OCI-LY3 (cell line): ENCODE data around the gene IFNA1.

Experiments used
- H2AFZ ChIP-seq: fragments of 200-600, 300-600 bp; shearing (Covaris generic); 2 replicates; pipeline ENCODE4 v1.6.0; 2014; ENCODE audit warnings: antibody characterized with exemption, low read depth, low read length
- H3K27ac ChIP-seq: fragments of 200-600, 300-600 bp; sonication (generic); 2 replicates; pipeline ENCODE4 v1.5.1; 2014; ENCODE audit warnings: mild to moderate bottlenecking, low read length, moderate library complexity, mixed read lengths
- H3K27me3 ChIP-seq: fragments of 200-600, 300-600 bp; sonication (generic); 2 replicates; pipeline ENCODE4 v1.6.1; 2014; ENCODE audit warnings: low read depth, low read length, mixed read lengths
- H3K36me3 ChIP-seq: fragments of 200-600, 300-600 bp; sonication (generic); replicated peaks from 2 replicates; pipeline ENCODE3; 2014; ENCODE audit warnings: low read depth, low read length, mixed read lengths
- H3K4me1 ChIP-seq: fragments of 300-600, 200-600 bp; sonication (generic); 2 replicates; pipeline ENCODE4 v1.6.1; 2014; ENCODE audit warnings: low read length, mixed read lengths
- H3K4me2 ChIP-seq: fragments of 200-600, 300-600 bp; sonication (generic); 2 replicates; pipeline ENCODE4 v1.6.1; 2014; ENCODE audit warnings: low read length, mixed read lengths
- H3K4me3 ChIP-seq: fragments of 300-600, 200-600 bp; sonication (generic); 2 replicates; pipeline ENCODE4 v1.5.1; 2014; ENCODE audit warnings: antibody characterized with exemption, mild to moderate bottlenecking, low read length, moderate library complexity
- H3K79me2 ChIP-seq: fragments of 300-600, 200-600 bp; shearing (Covaris generic); 2 replicates; pipeline ENCODE4 v1.6.1; 2014; ENCODE audit warnings: mild to moderate bottlenecking, low read length, mixed read lengths
- H3K9ac ChIP-seq: fragments of 300-600, 200-600 bp; shearing (Covaris generic); 2 replicates; pipeline ENCODE4 v1.6.0; 2014; ENCODE audit warnings: mild to moderate bottlenecking, low read length, moderate library complexity
- H3K9me3 ChIP-seq: fragments of 200-600, 300-600 bp; shearing (Covaris generic); 2 replicates; pipeline ENCODE4 v1.6.1; 2014; ENCODE audit warnings: low read length, mixed read lengths; ENCODE audit not compliant: insufficient read depth
- H4K20me1 ChIP-seq: fragments of 200-600, 300-600 bp; sonication (generic); 2 replicates; pipeline ENCODE4 v1.6.1; 2016; ENCODE audit warnings: low read length, mixed read lengths; ENCODE audit not compliant: insufficient read depth
- CTCF ChIP-seq: fragments of 200-600, 300-600 bp; sonication (generic); IDR thresholded peaks from 2 replicates; pipeline ENCODE4 v1.5.1; 2014; ENCODE audit warnings: antibody characterized with exemption, low read length, low read depth
- EZH2phosphoT487 ChIP-seq: fragments of 200-600 bp; shearing (Covaris generic); IDR thresholded peaks from 2 replicates; pipeline ENCODE4 v1.6.1; 2018; ENCODE audit warnings: antibody characterized with exemption, mixed run types, low read depth

IFNA1 gene

GRCh38 chr9:21408817-21409216 is 31.4 kb upstream of the IFNA1 start, which contains the start of gene IFNA8:
Gene IFNA8, plus strand, starts transcription at chr9:21409117. Its CDS starts 60 bp downstream, at chr9:21409177.
- H3K79me2 ChIP-seq = no peaks in the 10 kb centered on the region
- no peaks in the 10 kb centered on the region for H3K36me3 ChIP-seq
- no peak within 1 kb of the TSS for H3K9ac ChIP-seq
- peaks cover 15% of the 10 kb centered on the region; the same call in 1 of the 2 replicates for H4K20me1 ChIP-seq
- no peak within 1 kb of the TSS for H2AFZ ChIP-seq
- TF ChIP-seq EZH2phosphoT487 = no peak
- TF ChIP-seq CTCF = no peak
- H3K4me1 ChIP-seq = peaks cover 11% of the 10 kb centered on the region
- H3K4me2 ChIP-seq = no peak within 1 kb of the TSS
- no peak within 1 kb of the TSS for H3K27ac ChIP-seq
- H3K4me3 ChIP-seq = no peak within 1 kb of the TSS
- no peaks in the 10 kb centered on the region for H3K9me3 ChIP-seq
- peaks cover 90% of the 10 kb centered on the region for H3K27me3 ChIP-seq

GRCh38 chr9:21412107-21412506 is 28.1 kb upstream of the IFNA1 start:
- TF ChIP-seq EZH2phosphoT487 (no peak), CTCF (no peak)
- H3K27me3 ChIP-seq = peaks cover 91% of the 10 kb centered on the region
- peaks cover 11% of the 10 kb centered on the region for H3K4me1 ChIP-seq
- no peak overlapping the region for H2AFZ ChIP-seq
- H3K9me3 ChIP-seq = no peaks in the 10 kb centered on the region
- H3K4me3 ChIP-seq = no peak overlapping the region
- H3K27ac ChIP-seq = no peak overlapping the region
- H3K4me2 ChIP-seq = 0 out of 2 replicates have a peak overlapping the region, but pooled peaks have one; percentile 20
- no peaks in the 10 kb centered on the region for H3K36me3 ChIP-seq
- no peak overlapping the region for H3K9ac ChIP-seq
- H3K79me2 ChIP-seq = no peaks in the 10 kb centered on the region
- H4K20me1 ChIP-seq = peaks cover 12% of the 10 kb centered on the region; the same call in 1 of the 2 replicates

GRCh38 chr9:21413151-21413550 is 27.1 kb upstream of the IFNA1 start:
- no peaks in the 10 kb centered on the region for H3K36me3 ChIP-seq
- H3K9me3 ChIP-seq = no peaks in the 10 kb centered on the region
- H2AFZ ChIP-seq = no peak overlapping the region
- no peak overlapping the region for H3K27ac ChIP-seq
- H3K4me1 ChIP-seq = peaks cover 11% of the 10 kb centered on the region
- H3K9ac ChIP-seq = no peak overlapping the region
- TF ChIP-seq CTCF (no peak), EZH2phosphoT487 (no peak)
- no peak overlapping the region for H3K4me3 ChIP-seq
- H3K4me2 ChIP-seq = no peak overlapping the region
- H3K27me3 ChIP-seq = peaks cover 91% of the 10 kb centered on the region
- H3K79me2 ChIP-seq = no peaks in the 10 kb centered on the region
- 0 out of 2 replicates have a peak, but pooled peaks cover 11% of the 10 kb centered on the region for H4K20me1 ChIP-seq

GRCh38 chr9:21413624-21414023 is 26.6 kb upstream of the IFNA1 start:
- Histone ChIP-seq H3K4me2 (no peak overlapping the region), H3K27ac (no peak overlapping the region), H3K27me3 (peaks cover 93% of the 10 kb centered on the region), H3K36me3 (no peaks in the 10 kb centered on the region), H3K4me1 (peaks cover 11% of the 10 kb centered on the region), H2AFZ (no peak overlapping the region), H3K4me3 (no peak overlapping the region), H4K20me1 (0 out of 2 replicates have a peak, but pooled peaks cover 11% of the 10 kb centered on the region), H3K79me2 (no peaks in the 10 kb centered on the region), H3K9me3 (no peaks in the 10 kb centered on the region), H3K9ac (no peak overlapping the region)
- TF ChIP-seq CTCF (peak; percentile 48), EZH2phosphoT487 (no peak)
